GM19452 (cell line): ENCODE measurements around the gene NRP1.

Source experiments
- ATAC-seq: cut with Tn5 transposase; IDR thresholded peaks from one replicate; pipeline ENCODE4 v1.9.1; 2021; ENCODE audit not compliant: unreplicated experiment

Gene NRP1

GRCh38 chr10:33293531-33294170 is 40.8 kb downstream of the NRP1 start:
- ATAC-seq, result no peak

- no peak for ATAC-seq
These were observed 41.4 kb downstream of the NRP1 start for GRCh38 chr10:33293076-33293475.

- ATAC-seq, result no peak
These were observed 43.3 kb downstream of the NRP1 start for GRCh38 chr10:33291053-33291592.

GRCh38 chr10:33290321-33291052 is 44.0 kb downstream of the NRP1 start:
- ATAC-seq, result no peak

- ATAC-seq, result no peak
These were observed 44.7 kb downstream of the NRP1 start for GRCh38 chr10:33289776-33290175.

- ATAC-seq, result no peak
These were observed 46.3 kb downstream of the NRP1 start for GRCh38 chr10:33288127-33288526.

GRCh38 chr10:33287112-33287511 is 47.4 kb downstream of the NRP1 start:
- ATAC-seq, result no peak

GRCh38 chr10:33286157-33286934 is 48.1 kb downstream of the NRP1 start:
- ATAC-seq, result no peak

GRCh38 chr10:33284945-33285344 is 49.5 kb downstream of the NRP1 start:
- no peak for ATAC-seq

- ATAC-seq, result no peak
These were observed 54.5 kb downstream of the NRP1 start for GRCh38 chr10:33279811-33280602.

- no peak for ATAC-seq
These were observed 55.2 kb downstream of the NRP1 start for GRCh38 chr10:33279276-33279675.

GRCh38 chr10:33278198-33278597 is 56.3 kb downstream of the NRP1 start:
- ATAC-seq, result no peak

GRCh38 chr10:33277135-33277536 is 57.3 kb downstream of the NRP1 start:
- no peak for ATAC-seq

- no peak for ATAC-seq
These were observed 58.1 kb downstream of the NRP1 start for GRCh38 chr10:33276282-33276923.

GRCh38 chr10:33274096-33274785 is 60.2 kb downstream of the NRP1 start:
- ATAC-seq, result no peak

GRCh38 chr10:33273295-33274002 is 61.0 kb downstream of the NRP1 start:
- no peak for ATAC-seq

GRCh38 chr10:33272635-33273034 is 61.8 kb downstream of the NRP1 start:
- ATAC-seq, result no peak

- ATAC-seq, result no peak
These were observed 62.4 kb downstream of the NRP1 start for GRCh38 chr10:33271969-33272583.

- no peak for ATAC-seq
These were observed 63.5 kb downstream of the NRP1 start for GRCh38 chr10:33270971-33271370.
